Mucosa of descending colon (tissue), 3 donors: ENCODE measurements around the gene RNF113A. TPM values are rescaled to one million over a fixed set of nuclear protein-coding genes. Genes with fewer than 3 reads are reported as not detected.
A peak's percentile ranks its signal among the peaks of the same experiment; 100 is the strongest.

Source experiments
- ATAC-seq: fragments of 200-7000 bp; cut with Tn5 transposase; one replicate; pipeline ENCODE4 v1.9.1; 2020; ENCODE audit warnings: mild to moderate bottlenecking, moderate library complexity
- DNase-seq, 3 donors: peaks; one replicate each; pipeline ENCODE4 v3.0.0-alpha.2; 2020
- H3K36me3 ChIP-seq: fragments of 200-600 bp; one replicate; pipeline ENCODE4 v1.8.0; 2021; ENCODE audit warnings: low read depth, mild to moderate bottlenecking
- H3K4me1 ChIP-seq: fragments of 200-600 bp; one replicate; pipeline ENCODE4 v1.8.0; 2021; ENCODE audit warnings: low read depth, mild to moderate bottlenecking
- H3K4me3 ChIP-seq: fragments of 200-600 bp; one replicate; pipeline ENCODE4 v1.8.0; 2021; ENCODE audit warnings: mild to moderate bottlenecking
- H3K9me3 ChIP-seq: fragments of 200-600 bp; one replicate; pipeline ENCODE4 v1.8.0; 2021; ENCODE audit warnings: mild to moderate bottlenecking
- CTCF ChIP-seq: fragments of 200-600 bp; IDR thresholded peaks from one replicate; pipeline ENCODE4 v1.8.0; 2022; ENCODE audit warnings: antibody characterized with exemption, mild to moderate bottlenecking
- intact Hi-C, 2 donors: fragments of 100-400 bp; cut with DNase I in 1 of 2; cut with micrococcal nuclease in 1 of 2; formaldehyde crosslinking; loops; one replicate each; pipeline versions ENCODE4 v1.11.0 to v1.11.1; 2022; cut with DNase I, micrococcal nuclease
- long read RNA-seq, 2 donors: library from polyadenylated mRNA; unstranded; transcript quantifications; one replicate each; pipeline ENCODE4 v2.0.0, GENCODE V29; 2019 to 2021
- total RNA-seq, 3 donors: library from RNA; stranded (reverse); fragmentation: NEBNext Ultra II Directional in 2 of 3; extraction: Animal tissue kit (Norgen Biotek cat#: 25700) in 2 of 3; gene quantifications; one replicate each; pipeline versions ENCODE4 v1.2.1 to v1.2.4, GENCODE V29; 2021 to 2023
- donor health status: DM: no; HTN: no; CAD: no; lungs with moderate emphysema.
- donor health status: DM: no; HTN: no; CAD: no.
- donor health status: DM: no; HTN: yes; CAD: no.

RNF113A gene
- total RNA-seq: 10 to 100 TPM; 12.2 to 13.5 (median 12.6) TPM
- long read RNA-seq, donor 1, transcript RNF113A-201 (1 exons, 1,353 nt): major isoform, 18 of 18 reads
- long read RNA-seq, donor 1, partial matches to known transcripts: 0 of 18 reads
- long read RNA-seq, donor 1, other reads (novel, unspliced or antisense): 0 of 18 reads
- long read RNA-seq, donor 2, transcript RNF113A-201 (1 exons, 1,353 nt): major isoform, 19 of 19 reads
- long read RNA-seq, donor 2, partial matches to known transcripts: 0 of 19 reads
- long read RNA-seq, donor 2, other reads (novel, unspliced or antisense): 0 of 19 reads

GRCh38 chrX:119871599-119872395, at the start of gene RNF113A, which contains the start of gene NDUFA1:
Gene RNF113A (minus strand): TSS chrX:119871733. CDS start chrX:119871613, 120 bp downstream.
Gene NDUFA1 (plus strand): TSS chrX:119871832. CDS start chrX:119871912, 80 bp downstream.
- no peaks in the 10 kb centered on the region for H3K9me3 ChIP-seq
- DNase-seq: peak; percentile 86 to 94 (median 91)
- no peaks in the 10 kb centered on the region for H3K36me3 ChIP-seq
- no peak for TF ChIP-seq CTCF
- H3K4me1 ChIP-seq: no peaks in the 10 kb centered on the region
- peak within 1 kb of the TSS; percentile 56 for H3K4me3 ChIP-seq
- intact Hi-C loops: no loop called here
- ATAC-seq: peak; percentile 98

- Histone ChIP-seq H3K36me3 (no peaks in the 10 kb centered on the region), H3K4me3 (no peak overlapping the region), H3K4me1 (no peaks in the 10 kb centered on the region), H3K9me3 (no peaks in the 10 kb centered on the region)
- intact Hi-C loops: no loop called here
- no peak for TF ChIP-seq CTCF
- ATAC-seq: no peak
- DNase-seq: no peak
Measured at GRCh38 chrX:119919835-119920585, 48.5 kb upstream of the RNF113A start.

- no peaks in the 10 kb centered on the region for H3K36me3 ChIP-seq
- H3K4me3 ChIP-seq: no peak overlapping the region
- intact Hi-C loops: no loop called here
- no peaks in the 10 kb centered on the region for H3K9me3 ChIP-seq
- DNase-seq (no peak), ATAC-seq (no peak)
- no peak for TF ChIP-seq CTCF
- H3K4me1 ChIP-seq: no peaks in the 10 kb centered on the region
Measured at GRCh38 chrX:119917877-119918276, 46.3 kb upstream of the RNF113A start.

GRCh38 chrX:119916310-119916709, 44.8 kb upstream of the RNF113A start:
- Histone ChIP-seq H3K4me3 (no peak overlapping the region), H3K9me3 (no peaks in the 10 kb centered on the region), H3K4me1 (no peaks in the 10 kb centered on the region), H3K36me3 (no peaks in the 10 kb centered on the region)
- ATAC-seq: peak; percentile 44
- peak in 1 of 3 donors; percentile 6 for DNase-seq
- intact Hi-C loops: no loop called here
- TF ChIP-seq CTCF: no peak

GRCh38 chrX:119900976-119901375, 29.4 kb upstream of the RNF113A start:
- DNase-seq (no peak), ATAC-seq (no peak)
- Histone ChIP-seq H3K9me3 (no peaks in the 10 kb centered on the region), H3K4me3 (no peak overlapping the region), H3K4me1 (no peaks in the 10 kb centered on the region), H3K36me3 (no peaks in the 10 kb centered on the region)
- intact Hi-C loops: no loop called here
- no peak for TF ChIP-seq CTCF
